GM19372 (cell line): ENCODE measurements around the gene TTC8.
"Not testable (repeated sequence)": the region's sequence is repeated elsewhere in the genome, so short reads cannot be mapped to it uniquely, and the experiment has no call there.

Experiments used
- ATAC-seq: cut with Tn5 transposase; IDR thresholded peaks from one replicate; pipeline ENCODE4 v1.9.1; 2021; ENCODE audit warnings: mild to moderate bottlenecking, low read depth, moderate library complexity; ENCODE audit not compliant: unreplicated experiment

Gene TTC8

GRCh38 chr14:88824314-88825077 is at the start of gene TTC8:
TSS of gene TTC8 (plus strand) at chr14:88824651. CDS start at chr14:88824708, 57 bp downstream.
- peak; percentile 97 for ATAC-seq

- ATAC-seq: no peak
These were observed 48.9 kb upstream of the TTC8 start for GRCh38 chr14:88775532-88775931.

- no peak for ATAC-seq
These were observed 38.5 kb upstream of the TTC8 start for GRCh38 chr14:88785911-88786310.

GRCh38 chr14:88786715-88787114 is 37.7 kb upstream of the TTC8 start:
- ATAC-seq: no peak

- ATAC-seq: not testable (repeated sequence)
These were observed 34.9 kb upstream of the TTC8 start for GRCh38 chr14:88789573-88789972.

- ATAC-seq: no peak
These were observed 33.8 kb upstream of the TTC8 start for GRCh38 chr14:88790501-88791251.

- no peak for ATAC-seq
These were observed 33.2 kb upstream of the TTC8 start for GRCh38 chr14:88791252-88791621.

- peak; percentile 2 for ATAC-seq
These were observed 32.6 kb upstream of the TTC8 start for GRCh38 chr14:88791629-88792472.

- peak; percentile 84 for ATAC-seq
These were observed 31.8 kb upstream of the TTC8 start, which contains the start of gene EML5 for GRCh38 chr14:88792473-88793258. TSS of gene EML5 (minus strand) at chr14:88792953. CDS start at chr14:88792503, 450 bp downstream.

GRCh38 chr14:88793259-88793625 is 31.2 kb upstream of the TTC8 start:
- no peak for ATAC-seq

- ATAC-seq: no peak
These were observed 26.3 kb upstream of the TTC8 start for GRCh38 chr14:88798156-88798555.

- no peak for ATAC-seq
These were observed 24.9 kb upstream of the TTC8 start for GRCh38 chr14:88799522-88799921.

- no peak for ATAC-seq
These were observed 21.9 kb upstream of the TTC8 start for GRCh38 chr14:88802596-88802995.

GRCh38 chr14:88804035-88804434 is 20.4 kb upstream of the TTC8 start:
- no peak for ATAC-seq

GRCh38 chr14:88804477-88804876 is 20.0 kb upstream of the TTC8 start:
- ATAC-seq: no peak

- no peak for ATAC-seq
These were observed 16.1 kb upstream of the TTC8 start for GRCh38 chr14:88808359-88808758.

- ATAC-seq: no peak
These were observed 8.5 kb upstream of the TTC8 start for GRCh38 chr14:88815980-88816379.

- ATAC-seq: no peak
These were observed 6.4 kb upstream of the TTC8 start for GRCh38 chr14:88818018-88818417.

GRCh38 chr14:88819674-88820073 is 4.8 kb upstream of the TTC8 start:
- not testable (repeated sequence) for ATAC-seq

- ATAC-seq: no peak
These were observed 3.1 kb upstream of the TTC8 start for GRCh38 chr14:88821378-88821777.
